ENCODE results near the gene ZMYND11.

DNA sequence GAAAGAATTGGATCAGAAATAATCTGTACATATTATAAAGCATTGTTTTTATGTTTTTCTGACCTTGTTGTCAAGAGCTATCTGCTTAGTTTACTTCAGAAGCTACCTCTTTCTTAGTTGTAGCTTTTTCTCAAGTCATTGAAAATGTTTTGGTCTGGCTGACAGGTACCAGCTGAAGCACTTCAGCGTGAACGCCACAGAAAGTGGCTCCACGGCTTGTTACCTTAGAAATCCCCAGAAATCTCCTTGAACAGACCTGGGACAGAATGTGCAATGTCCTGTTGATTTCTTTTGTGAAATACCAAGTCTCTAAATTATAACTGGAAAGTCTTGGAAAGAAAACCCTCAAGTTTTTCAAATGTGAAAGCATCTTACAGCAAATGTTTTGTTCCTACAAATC is 96.8 kb downstream of the ZMYND11 start:
- TF ChIP-seq, protein P1, sequence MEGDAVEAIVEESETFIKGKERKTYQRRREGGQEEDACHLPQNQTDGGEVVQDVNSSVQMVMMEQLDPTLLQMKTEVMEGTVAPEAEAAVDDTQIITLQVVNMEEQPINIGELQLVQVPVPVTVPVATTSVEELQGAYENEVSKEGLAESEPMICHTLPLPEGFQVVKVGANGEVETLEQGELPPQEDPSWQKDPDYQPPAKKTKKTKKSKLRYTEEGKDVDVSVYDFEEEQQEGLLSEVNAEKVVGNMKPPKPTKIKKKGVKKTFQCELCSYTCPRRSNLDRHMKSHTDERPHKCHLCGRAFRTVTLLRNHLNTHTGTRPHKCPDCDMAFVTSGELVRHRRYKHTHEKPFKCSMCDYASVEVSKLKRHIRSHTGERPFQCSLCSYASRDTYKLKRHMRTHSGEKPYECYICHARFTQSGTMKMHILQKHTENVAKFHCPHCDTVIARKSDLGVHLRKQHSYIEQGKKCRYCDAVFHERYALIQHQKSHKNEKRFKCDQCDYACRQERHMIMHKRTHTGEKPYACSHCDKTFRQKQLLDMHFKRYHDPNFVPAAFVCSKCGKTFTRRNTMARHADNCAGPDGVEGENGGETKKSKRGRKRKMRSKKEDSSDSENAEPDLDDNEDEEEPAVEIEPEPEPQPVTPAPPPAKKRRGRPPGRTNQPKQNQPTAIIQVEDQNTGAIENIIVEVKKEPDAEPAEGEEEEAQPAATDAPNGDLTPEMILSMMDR (IDR thresholded peaks at IDR 0.05 in 8 of 11, conservative IDR thresholded peaks at IDR 0.05 in 3 of 11): no peak
- TF ChIP-seq POLR2AphosphoS5 (IDR thresholded peaks at IDR 0.05): no peak
